Measurements from ENCODE around the gene ZIC2.

The ZIC2 gene

GRCh38 chr13:99982731-99983498 is 1.3 kb downstream of the ZIC2 start:
- H3K4me3 ChIP-seq (ENCODE audit: control insufficient read depth, low read depth, low read length): no peak overlapping the region
- TF ChIP-seq CTCF (conservative IDR thresholded peaks at IDR 0.05; ENCODE audit: control insufficient read depth, insufficient read depth, low read depth, low read length): no peak
- DNase-seq (ENCODE audit: low read depth): no peak

GRCh38 chr13:99983499-99984401 is 2.2 kb downstream of the ZIC2 start:
- no peak overlapping the region for H3K4me3 ChIP-seq (ENCODE audit: control insufficient read depth, low read depth, low read length)
- TF ChIP-seq CTCF (conservative IDR thresholded peaks at IDR 0.05; ENCODE audit: control insufficient read depth, insufficient read depth, low read depth, low read length): no peak
- no peak for DNase-seq (ENCODE audit: low read depth)

- no peak overlapping the region for H3K4me3 ChIP-seq (ENCODE audit: control insufficient read depth, low read depth, low read length)
- no peak for TF ChIP-seq CTCF (conservative IDR thresholded peaks at IDR 0.05; ENCODE audit: control insufficient read depth, insufficient read depth, low read depth, low read length)
- no peak for DNase-seq (ENCODE audit: low read depth)
Observed at GRCh38 chr13:99984461-99985240, 3.1 kb downstream of the ZIC2 start.

GRCh38 chr13:99985241-99985874 is 3.8 kb downstream of the ZIC2 start:
- no peak for TF ChIP-seq CTCF (conservative IDR thresholded peaks at IDR 0.05; ENCODE audit: control insufficient read depth, insufficient read depth, low read depth, low read length)
- no peak overlapping the region for H3K4me3 ChIP-seq (ENCODE audit: control insufficient read depth, low read depth, low read length)
- DNase-seq (ENCODE audit: low read depth): no peak

GRCh38 chr13:99985886-99986527 is 4.4 kb downstream of the ZIC2 start:
- no peak for TF ChIP-seq CTCF (conservative IDR thresholded peaks at IDR 0.05; ENCODE audit: control insufficient read depth, insufficient read depth, low read depth, low read length)
- no peak overlapping the region for H3K4me3 ChIP-seq (ENCODE audit: control insufficient read depth, low read depth, low read length)
- DNase-seq (ENCODE audit: low read depth): no peak

All from fibroblast of mammary gland (primary cell).